Cerebellar cortex (tissue), 1 donor: ENCODE results near the gene RETREG1.
"Not testable (repeated sequence)": the region's sequence is repeated elsewhere in the genome, so short reads cannot be mapped to it uniquely, and the experiment has no call there.

ENCODE experiments used
- DNase-seq: peaks from one replicate; pipeline ENCODE4 v3.0.0-alpha.2; 2015; ENCODE audit warnings: low spot score

The RETREG1 gene, protein sequence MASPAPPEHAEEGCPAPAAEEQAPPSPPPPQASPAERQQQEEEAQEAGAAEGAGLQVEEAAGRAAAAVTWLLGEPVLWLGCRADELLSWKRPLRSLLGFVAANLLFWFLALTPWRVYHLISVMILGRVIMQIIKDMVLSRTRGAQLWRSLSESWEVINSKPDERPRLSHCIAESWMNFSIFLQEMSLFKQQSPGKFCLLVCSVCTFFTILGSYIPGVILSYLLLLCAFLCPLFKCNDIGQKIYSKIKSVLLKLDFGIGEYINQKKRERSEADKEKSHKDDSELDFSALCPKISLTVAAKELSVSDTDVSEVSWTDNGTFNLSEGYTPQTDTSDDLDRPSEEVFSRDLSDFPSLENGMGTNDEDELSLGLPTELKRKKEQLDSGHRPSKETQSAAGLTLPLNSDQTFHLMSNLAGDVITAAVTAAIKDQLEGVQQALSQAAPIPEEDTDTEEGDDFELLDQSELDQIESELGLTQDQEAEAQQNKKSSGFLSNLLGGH

GRCh38 chr5:16616536-16617273 is at the start of gene RETREG1:
Gene RETREG1 (minus strand): TSS chr5:16616997. CDS start chr5:16616971, 26 bp downstream.
- peak; percentile 54 for DNase-seq

DNA sequence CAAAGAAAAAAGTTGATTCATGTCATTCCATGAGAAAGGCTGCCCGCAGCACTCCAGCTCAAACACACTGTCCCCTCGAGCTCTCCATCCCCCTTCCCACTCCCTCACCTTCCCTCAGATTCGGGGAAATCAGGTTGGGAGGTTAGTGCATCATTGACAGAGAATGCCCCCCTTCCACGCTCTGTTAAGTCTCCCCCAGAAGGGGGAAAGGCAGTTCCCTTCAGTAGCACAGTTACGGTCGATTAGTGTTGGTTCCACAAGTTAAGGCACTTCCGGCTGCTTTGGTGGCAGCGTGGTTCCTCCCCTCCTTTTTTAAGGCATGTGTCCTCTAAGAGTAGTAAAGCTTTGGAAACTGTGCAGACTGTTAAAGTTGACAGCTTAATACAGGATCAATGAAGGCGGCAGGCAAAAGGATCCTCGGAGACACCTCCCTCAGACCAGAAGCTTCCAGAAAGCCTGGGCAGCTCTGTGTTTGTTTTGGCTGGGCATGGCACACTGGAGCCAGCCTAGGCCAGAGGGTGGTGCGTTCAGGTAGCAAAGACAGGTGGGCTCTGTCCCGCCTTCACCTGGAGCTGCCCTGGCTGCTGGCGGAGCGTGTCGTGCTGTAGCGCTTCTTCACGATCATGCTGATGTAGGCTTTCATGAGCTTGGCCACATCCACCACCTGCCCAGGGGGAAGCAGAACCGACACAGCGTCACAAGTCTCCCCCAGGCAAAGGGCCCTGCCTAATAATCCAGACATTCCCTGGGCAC is 49.5 kb upstream of the RETREG1 start:
- peak; percentile 6 for DNase-seq

DNA sequence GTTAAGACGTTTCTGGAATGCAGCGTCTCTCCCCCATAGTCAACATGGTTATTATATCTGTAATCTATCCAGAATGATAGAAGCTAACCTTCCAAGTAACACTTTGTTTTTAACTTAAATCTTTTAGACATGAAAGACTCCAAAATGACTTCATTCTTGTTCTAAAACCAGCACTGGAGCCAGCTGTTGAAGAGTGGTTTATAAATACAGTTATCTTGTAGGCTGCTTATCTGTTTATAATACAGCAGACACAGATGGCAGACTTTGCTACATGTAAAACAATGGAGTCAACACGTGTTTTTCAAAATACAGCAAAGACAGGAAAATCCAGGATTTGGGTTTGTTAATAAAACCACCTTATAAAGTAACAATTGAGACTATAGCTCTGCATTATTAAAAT is 48.8 kb upstream of the RETREG1 start:
- DNase-seq = no peak

DNA sequence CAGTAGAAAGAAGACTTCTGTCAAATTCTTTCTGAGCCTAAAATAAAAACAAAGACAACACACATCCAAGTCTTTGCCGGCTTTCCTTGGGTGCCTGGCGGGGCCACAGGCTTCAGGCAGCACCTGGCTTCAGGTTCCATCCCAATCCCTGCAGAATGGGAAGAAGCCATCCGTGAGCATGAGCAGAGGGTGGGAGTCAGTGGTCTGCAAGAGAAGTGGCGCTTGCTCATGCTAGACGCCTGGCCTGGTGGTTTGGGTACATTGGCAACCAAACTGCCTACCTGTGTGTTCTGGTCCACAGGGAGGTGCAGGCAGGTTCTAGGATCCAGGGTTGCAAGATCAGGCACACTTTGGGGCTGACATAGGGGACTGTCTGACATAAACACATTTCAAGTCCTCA is 47.6 kb upstream of the RETREG1 start:
- DNase-seq = no peak

DNA sequence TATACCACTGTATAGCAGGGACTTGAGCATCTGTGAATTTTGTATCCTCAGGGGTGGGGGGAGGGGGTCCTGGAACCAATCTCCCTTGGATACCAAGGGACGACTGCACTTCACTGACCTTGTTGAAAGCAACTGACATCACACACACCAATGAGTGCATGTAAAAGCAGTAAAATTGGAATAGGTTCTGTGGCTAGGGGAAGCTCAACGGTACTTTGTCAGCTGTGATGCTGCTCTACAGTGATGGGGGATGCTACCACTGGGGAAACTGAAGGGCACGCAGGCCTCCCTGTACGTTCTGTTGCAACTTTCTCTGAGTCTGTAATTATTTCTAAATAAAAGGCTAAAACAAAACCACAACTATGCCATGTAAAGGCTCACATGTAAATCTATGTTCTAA is 47.0 kb upstream of the RETREG1 start:
- no peak for DNase-seq

GRCh38 chr5:16661713-16662112 is 44.9 kb upstream of the RETREG1 start:
- no peak for DNase-seq

GRCh38 chr5:16660982-16661381 is 44.2 kb upstream of the RETREG1 start:
- no peak for DNase-seq

- no peak for DNase-seq
Measured at GRCh38 chr5:16659536-16659935, 42.7 kb upstream of the RETREG1 start.

GRCh38 chr5:16656561-16657191 is 39.9 kb upstream of the RETREG1 start:
- DNase-seq = no peak

GRCh38 chr5:16654647-16655334 is 38.0 kb upstream of the RETREG1 start:
- DNase-seq = no peak

- not testable (repeated sequence) for DNase-seq
Measured at GRCh38 chr5:16648739-16649138, 31.9 kb upstream of the RETREG1 start.

DNA sequence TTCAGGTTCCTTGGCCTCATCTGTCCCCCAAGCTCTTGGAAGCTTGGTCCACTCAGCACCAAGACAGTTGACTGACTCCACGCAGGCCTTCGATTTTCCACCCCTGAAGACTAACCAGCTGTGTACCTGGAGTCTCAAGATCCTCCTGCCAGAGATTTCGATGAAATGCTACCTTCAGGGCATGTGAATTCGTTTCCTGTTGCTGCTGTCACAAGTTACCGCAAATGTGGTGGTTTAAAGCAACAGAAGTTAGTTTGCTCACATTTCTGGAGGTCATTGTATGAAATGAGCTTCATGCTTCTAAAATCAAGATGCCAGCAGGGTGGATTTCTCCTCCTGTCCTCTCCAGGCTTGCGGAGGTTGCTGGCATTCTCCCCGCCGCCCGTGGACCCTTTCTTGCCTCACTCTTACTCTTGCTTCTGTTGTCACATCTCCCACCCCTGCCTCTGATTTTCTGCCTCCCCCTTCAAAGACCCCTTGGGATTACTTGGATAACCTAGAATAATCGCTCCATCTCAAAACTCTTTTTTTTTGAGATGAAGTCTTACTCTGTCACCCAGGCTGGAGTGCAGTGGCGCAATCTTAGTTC is 27.6 kb upstream of the RETREG1 start:
- DNase-seq = no peak

GRCh38 chr5:16642867-16643266 is 26.1 kb upstream of the RETREG1 start:
- no peak for DNase-seq

DNA sequence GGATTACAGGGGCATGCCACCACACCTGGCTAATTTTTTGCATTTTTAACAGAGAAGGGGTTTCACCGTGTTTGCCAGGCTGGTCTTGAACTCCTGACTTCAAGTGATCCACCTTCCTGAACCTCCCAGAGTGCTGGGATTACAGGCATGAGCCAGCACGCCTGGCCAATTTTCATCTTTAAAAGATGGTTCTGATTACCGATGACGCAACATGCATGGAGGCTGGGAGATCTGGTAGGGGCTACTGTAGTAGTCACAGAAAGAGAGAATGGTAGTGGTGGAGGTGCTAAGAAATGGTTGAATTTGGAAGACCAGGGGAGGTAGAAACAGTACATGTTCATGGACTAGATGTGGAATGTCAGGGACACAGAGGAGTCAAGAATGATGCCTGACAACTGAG is 22.4 kb upstream of the RETREG1 start:
- DNase-seq = no peak

DNA sequence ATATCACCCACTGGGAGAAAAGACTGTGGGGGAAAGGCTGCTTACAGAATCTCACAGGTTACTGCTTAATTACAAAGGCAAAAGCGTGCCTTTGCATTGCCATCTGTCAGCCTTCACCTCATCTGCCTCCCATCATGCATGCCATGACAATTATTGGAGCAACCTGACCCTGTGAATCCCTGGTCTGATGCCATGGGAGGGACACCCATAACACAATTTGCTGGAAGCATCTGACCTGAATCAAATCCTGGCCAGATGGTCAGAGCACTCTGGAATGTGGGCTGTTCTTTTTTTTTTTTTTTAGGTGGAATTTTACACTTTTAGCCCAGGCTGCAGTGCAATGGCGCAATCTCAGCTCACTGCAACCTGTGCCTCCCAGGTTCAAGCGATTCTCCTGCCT is 11.6 kb upstream of the RETREG1 start:
- DNase-seq = peak; percentile 97

DNA sequence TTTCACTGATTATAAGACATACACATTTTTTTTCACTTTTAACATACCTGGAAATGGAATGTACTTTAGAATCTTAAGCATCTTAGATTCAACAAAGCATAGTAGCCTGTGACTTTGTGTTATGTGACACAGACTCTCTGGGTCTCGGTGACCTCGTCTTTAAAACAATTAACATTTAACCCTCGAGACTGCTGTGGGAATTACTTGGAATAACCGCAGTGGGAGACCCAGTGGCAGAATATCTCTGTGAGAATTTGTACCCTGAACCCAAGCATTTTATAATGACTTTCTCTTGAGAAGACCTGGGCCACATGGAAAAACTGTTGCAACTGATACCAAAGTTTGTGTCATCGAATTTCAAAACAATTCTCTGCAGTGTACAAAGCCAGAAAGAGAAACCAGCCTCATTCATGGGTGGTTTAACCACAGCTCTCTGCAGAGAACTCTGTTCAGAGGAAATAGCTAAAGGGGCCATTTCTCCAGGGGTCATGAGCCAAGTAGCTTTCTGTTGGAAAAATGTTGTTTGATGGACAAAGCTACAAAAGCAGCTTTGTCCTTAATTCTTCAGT is 10.0 kb upstream of the RETREG1 start:
- no peak for DNase-seq

- no peak for DNase-seq
Measured at GRCh38 chr5:16625096-16625495, 8.3 kb upstream of the RETREG1 start.

DNA sequence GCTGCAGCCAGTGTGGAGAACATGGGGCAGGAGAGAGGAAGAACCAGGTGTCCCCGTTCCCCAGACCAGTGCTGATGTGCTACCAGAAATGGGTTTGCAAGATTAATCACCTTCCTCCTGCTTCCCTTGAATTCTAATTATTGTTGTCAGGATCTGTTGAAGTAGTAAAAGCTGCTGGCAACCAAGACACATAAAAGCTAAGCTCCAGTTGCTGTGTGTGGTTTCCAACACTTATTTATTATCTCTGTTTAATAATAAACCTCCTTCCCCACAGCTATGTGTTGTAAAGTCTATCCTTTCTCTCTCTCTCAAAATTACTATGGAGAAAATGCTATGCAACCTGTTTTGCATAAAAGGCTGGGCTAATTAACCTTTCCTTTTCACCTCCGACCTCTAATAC is 2.3 kb upstream of the RETREG1 start:
- DNase-seq = no peak

DNA sequence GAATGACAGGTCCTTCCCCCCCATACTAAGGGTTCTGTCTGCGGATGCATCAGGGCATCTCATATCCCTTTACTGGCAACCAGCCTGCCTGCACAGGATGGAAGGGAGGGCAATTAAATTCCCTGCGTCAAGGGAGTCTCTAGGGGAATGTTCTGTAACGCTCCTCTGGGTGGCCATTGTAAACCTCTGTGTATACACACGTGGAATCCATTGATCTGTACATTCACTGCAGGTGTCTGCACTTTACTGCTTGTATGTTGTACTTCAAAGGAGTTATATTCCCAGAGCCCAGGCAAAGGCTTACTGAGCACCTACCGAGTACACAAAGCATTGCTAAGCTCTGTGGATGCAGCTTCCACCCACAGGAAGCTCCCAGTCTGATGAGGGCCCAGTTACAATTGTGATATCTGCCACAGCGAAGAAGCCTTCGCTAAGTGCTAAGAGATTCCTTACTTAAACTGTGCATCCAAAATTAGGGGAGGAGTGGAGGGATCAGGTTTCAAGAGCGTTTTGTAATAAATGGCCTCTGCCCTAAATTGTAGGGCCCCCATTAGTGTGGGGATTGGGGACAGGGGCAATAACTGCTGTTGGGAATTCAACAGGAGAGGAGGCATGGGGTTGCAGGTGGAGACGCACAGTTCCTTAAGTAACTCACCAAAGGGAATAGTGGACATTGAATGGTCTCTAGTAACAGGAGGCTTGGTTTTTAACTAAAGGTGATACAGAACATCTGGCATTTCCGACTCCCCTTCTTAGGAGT is 1.5 kb upstream of the RETREG1 start:
- peak; percentile 10 for DNase-seq
